Measurements from ENCODE around the gene CNTN2.

CNTN2 gene

DNA sequence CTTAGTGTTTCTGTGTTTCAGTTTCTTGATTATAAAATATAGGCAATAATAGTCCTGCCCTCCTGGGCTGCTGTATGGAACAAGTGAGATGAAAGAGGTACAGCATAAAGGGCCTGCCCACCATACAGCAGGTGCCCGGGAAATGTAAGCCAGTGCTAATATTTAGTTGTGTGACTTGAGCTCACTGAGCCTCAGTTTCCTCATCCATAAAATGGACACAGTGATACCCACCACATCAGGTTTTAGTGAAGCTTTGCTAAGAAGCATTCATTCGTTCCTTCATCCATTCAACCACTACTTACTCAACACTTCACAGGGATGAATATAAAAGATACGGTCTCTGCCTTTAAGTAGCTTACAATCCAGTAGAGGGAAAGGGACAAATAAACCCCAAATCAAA lies 19.9 kb downstream of the CNTN2 start:
- TF ChIP-seq EZH2 (optimal IDR thresholded peaks at IDR 0.05; ENCODE audit: low read depth, low read length) (no peak), EZH2phosphoT487 (IDR thresholded peaks at IDR 0.05; ENCODE audit: low read length) (no peak)
- TF ChIP-seq, protein P1, sequence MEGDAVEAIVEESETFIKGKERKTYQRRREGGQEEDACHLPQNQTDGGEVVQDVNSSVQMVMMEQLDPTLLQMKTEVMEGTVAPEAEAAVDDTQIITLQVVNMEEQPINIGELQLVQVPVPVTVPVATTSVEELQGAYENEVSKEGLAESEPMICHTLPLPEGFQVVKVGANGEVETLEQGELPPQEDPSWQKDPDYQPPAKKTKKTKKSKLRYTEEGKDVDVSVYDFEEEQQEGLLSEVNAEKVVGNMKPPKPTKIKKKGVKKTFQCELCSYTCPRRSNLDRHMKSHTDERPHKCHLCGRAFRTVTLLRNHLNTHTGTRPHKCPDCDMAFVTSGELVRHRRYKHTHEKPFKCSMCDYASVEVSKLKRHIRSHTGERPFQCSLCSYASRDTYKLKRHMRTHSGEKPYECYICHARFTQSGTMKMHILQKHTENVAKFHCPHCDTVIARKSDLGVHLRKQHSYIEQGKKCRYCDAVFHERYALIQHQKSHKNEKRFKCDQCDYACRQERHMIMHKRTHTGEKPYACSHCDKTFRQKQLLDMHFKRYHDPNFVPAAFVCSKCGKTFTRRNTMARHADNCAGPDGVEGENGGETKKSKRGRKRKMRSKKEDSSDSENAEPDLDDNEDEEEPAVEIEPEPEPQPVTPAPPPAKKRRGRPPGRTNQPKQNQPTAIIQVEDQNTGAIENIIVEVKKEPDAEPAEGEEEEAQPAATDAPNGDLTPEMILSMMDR (IDR thresholded peaks at IDR 0.05; ENCODE audit: low read length): no peak
- Histone ChIP-seq H3K9me2 (replicated peaks; ENCODE audit: insufficient read depth, low read length) (no peaks in the 10 kb centered on the region), H3K4me1 (ENCODE audit: low read length) (no peaks in the 10 kb centered on the region), H3K4me3 (ENCODE audit: low read length) (no peak overlapping the region), H3K27ac (ENCODE audit: low read length) (no peak overlapping the region), H2AFZ (ENCODE audit: low read length) (no peak overlapping the region), H3K9ac (ENCODE audit: low read length) (no peak overlapping the region), H4K20me1 (ENCODE audit: insufficient read depth, low read length) (no peaks in the 10 kb centered on the region), H3K9me3 (replicated peaks; ENCODE audit: insufficient read depth, low read length) (no peaks in the 10 kb centered on the region), H3K27me3 (replicated peaks; ENCODE audit: insufficient read depth, low read length) (peaks cover 9% of the 10 kb centered on the region; the same call in 1 of the 2 replicates), H3K4me2 (ENCODE audit: low read depth, low read length) (no peak overlapping the region), H3K79me2 (ENCODE audit: low read length) (no peaks in the 10 kb centered on the region), H3F3A (ENCODE audit: insufficient read depth, low read length) (no peaks in the 10 kb centered on the region), H3K36me3 (replicated peaks; ENCODE audit: insufficient read depth, low read length) (no peaks in the 10 kb centered on the region)
- no peak for DNase-seq

DNA sequence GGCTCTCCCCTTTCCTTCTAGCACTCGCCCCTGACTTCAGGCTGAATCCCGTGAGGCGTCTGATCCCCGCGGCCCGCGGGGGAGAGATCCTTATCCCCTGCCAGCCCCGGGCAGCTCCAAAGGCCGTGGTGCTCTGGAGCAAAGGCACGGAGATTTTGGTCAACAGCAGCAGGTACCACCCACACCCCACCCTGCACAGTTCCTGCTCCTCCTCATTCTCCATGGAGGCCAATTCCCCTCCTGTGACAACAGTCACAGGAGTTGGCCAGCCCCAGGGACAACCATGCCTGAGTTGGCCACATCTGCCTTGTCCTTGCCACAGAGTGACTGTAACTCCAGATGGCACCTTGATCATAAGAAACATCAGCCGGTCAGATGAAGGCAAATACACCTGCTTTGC lies 21.3 kb downstream of the CNTN2 start:
- H3K27me3 ChIP-seq (replicated peaks; ENCODE audit: insufficient read depth, low read length): peaks cover 4% of the 10 kb centered on the region; the same call in 1 of the 2 replicates
- TF ChIP-seq EZH2phosphoT487 (IDR thresholded peaks at IDR 0.05; ENCODE audit: low read length) (no peak), EZH2 (optimal IDR thresholded peaks at IDR 0.05; ENCODE audit: low read depth, low read length) (no peak)
- TF ChIP-seq, protein P1 (IDR thresholded peaks at IDR 0.05; ENCODE audit: low read length): no peak
- H4K20me1 ChIP-seq (ENCODE audit: insufficient read depth, low read length): no peaks in the 10 kb centered on the region
- no peak overlapping the region for H3K27ac ChIP-seq (ENCODE audit: low read length)
- H3K36me3 ChIP-seq (replicated peaks; ENCODE audit: insufficient read depth, low read length): no peaks in the 10 kb centered on the region
- H3K79me2 ChIP-seq (ENCODE audit: low read length): no peaks in the 10 kb centered on the region
- no peak for DNase-seq
- H2AFZ ChIP-seq (ENCODE audit: low read length): no peak overlapping the region
- no peaks in the 10 kb centered on the region for H3K4me1 ChIP-seq (ENCODE audit: low read length)
- H3K9me3 ChIP-seq (replicated peaks; ENCODE audit: insufficient read depth, low read length): no peaks in the 10 kb centered on the region
- H3K9ac ChIP-seq (ENCODE audit: low read length): no peak overlapping the region
- H3K4me2 ChIP-seq (ENCODE audit: low read depth, low read length): no peak overlapping the region
- H3K9me2 ChIP-seq (replicated peaks; ENCODE audit: insufficient read depth, low read length): no peaks in the 10 kb centered on the region
- no peaks in the 10 kb centered on the region for H3F3A ChIP-seq (ENCODE audit: insufficient read depth, low read length)
- no peak overlapping the region for H3K4me3 ChIP-seq (ENCODE audit: low read length)

DNA sequence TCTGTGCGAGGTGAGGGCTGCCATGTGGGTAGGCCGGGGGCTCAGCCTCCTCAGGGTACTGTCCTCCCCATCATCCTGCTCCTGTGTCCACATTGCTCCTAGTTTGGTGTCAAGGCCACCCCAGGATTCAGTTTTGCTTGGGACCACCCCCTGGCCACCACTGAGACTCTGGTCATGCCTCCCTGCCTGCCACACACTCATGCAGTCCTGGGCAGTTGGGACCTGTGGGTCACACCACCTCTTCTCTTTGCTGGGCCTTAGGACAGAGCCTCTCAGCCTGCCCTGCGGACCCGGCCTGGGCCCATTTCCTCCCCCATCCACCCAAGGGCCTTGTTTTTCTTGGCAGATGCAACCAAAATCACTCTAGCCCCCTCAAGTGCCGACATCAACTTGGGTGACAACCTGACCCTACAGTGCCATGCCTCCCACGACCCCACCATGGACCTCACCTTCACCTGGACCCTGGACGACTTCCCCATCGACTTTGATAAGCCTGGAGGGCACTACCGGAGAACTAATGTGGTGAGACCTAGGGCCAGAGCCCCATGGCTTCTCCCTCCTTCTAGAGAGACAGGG lies 21.8 kb downstream of the CNTN2 start:
- peaks cover 4% of the 10 kb centered on the region; the same call in 1 of the 2 replicates for H3K27me3 ChIP-seq (replicated peaks; ENCODE audit: insufficient read depth, low read length)

More for the DNA sequence above, 21.8 kb downstream of the CNTN2 start:
- Histone ChIP-seq H3K4me1 (ENCODE audit: low read length) (no peaks in the 10 kb centered on the region), H3K9me3 (replicated peaks; ENCODE audit: insufficient read depth, low read length) (no peaks in the 10 kb centered on the region), H2AFZ (ENCODE audit: low read length) (no peak overlapping the region), H4K20me1 (ENCODE audit: insufficient read depth, low read length) (no peaks in the 10 kb centered on the region), H3K9ac (ENCODE audit: low read length) (no peak overlapping the region), H3F3A (ENCODE audit: insufficient read depth, low read length) (no peaks in the 10 kb centered on the region), H3K4me3 (ENCODE audit: low read length) (no peak overlapping the region), H3K27ac (ENCODE audit: low read length) (no peak overlapping the region), H3K4me2 (ENCODE audit: low read depth, low read length) (no peak overlapping the region), H3K36me3 (replicated peaks; ENCODE audit: insufficient read depth, low read length) (no peaks in the 10 kb centered on the region), H3K9me2 (replicated peaks; ENCODE audit: insufficient read depth, low read length) (no peaks in the 10 kb centered on the region), H3K79me2 (ENCODE audit: low read length) (no peaks in the 10 kb centered on the region)
- TF ChIP-seq, protein P1 (IDR thresholded peaks at IDR 0.05; ENCODE audit: low read length): no peak
- TF ChIP-seq EZH2 (optimal IDR thresholded peaks at IDR 0.05; ENCODE audit: low read depth, low read length) (no peak), EZH2phosphoT487 (IDR thresholded peaks at IDR 0.05; ENCODE audit: low read length) (no peak)
- DNase-seq: no peak

Measured in MM.1S (cell line).